Hippocampal formation (tissue), 2 donors: ENCODE results near the gene CACNG5.

Experiments used
- DNase-seq, 2 donors: peaks; one replicate each; lab custom pipeline; 2025; lab: John Stamatoyannopoulos, UW

The CACNG5 gene

GRCh38 chr17:66826856-66827255 lies 8.1 kb upstream of the CACNG5 start:
- DNase-seq: no peak

DNA sequence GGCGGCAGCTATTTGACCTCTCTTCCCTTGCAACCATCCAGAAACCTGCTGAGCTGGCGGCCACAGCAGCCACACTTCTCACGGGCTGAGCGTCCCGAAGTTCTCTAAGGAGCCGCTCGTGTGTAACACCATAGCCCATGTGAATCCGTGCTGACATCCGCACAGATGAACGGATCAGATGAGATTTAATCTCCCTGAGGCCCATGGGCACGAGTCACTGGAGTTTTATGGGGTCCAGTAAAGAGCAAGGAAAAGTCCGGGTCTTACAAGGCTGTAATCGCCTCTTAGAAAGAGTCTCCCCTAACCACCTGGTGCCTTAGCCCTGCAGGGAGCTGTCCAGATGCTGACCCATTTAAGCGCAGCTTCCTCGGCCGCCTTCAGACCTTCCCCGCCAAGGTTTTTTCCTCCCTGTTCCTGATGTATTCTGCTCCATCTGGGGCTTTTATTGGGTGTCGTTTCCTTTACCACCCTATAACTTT lies 5.5 kb upstream of the CACNG5 start:
- no peak for DNase-seq

DNA sequence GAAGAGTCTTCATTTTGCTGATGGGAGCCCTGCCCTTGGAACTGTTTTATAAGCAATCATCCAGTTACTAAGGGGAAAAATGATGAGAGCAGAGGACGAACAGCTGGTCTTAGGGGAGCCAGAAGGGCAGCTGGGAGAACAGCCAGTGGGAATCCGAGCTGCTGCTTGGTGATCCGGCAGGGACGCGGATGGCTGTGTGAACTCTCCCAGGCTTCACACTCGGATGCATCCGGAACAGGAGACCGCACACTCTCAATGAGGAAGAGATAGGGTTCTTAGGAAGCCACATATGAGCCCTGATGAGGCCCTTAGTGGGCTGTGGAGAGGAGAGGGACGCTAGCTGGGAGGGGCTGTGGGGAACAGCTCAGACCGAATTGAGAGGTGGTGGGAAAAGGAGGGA lies 5.0 kb upstream of the CACNG5 start:
- DNase-seq: no peak

DNA sequence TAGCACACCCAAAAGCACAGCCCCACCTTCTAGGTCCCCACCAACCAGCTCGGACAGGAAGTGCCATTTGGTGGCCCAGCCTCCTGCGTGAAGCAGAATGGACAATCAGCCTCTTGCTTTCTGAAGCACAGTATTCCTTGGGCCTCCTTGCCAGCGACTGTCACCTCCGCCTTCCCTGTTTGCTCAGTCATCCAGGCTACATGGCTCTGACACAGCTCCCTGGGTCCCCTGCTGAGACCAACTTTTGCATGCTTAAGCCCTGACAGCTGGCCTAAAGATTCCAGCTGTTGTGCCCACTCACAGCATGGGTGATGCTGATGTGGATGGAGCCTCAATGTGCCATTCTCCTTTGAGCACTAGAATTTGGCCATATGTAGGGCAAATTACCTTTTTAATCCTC lies 4.5 kb upstream of the CACNG5 start:
- no peak for DNase-seq

- DNase-seq: no peak
Measured at GRCh38 chr17:66831383-66832210, 3.3 kb upstream of the CACNG5 start.

DNA sequence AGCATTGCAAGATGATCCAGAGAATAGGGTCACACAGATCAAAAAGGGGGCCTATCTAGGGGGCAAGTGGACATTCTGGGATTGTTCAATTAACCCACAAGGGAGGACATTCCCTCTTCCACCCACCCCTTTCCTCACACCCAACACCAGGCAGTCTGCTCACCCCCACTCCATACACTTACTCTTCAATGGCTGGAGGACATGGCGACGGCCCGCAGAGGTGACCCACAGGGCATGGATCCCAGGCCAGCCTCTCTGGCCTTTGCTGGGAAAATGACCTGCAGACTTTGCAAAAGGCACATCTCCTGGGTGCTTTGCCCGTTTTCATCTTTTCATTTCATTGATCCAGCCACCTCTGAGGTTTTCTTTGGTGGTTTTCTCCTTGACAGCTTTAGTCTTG lies 1.7 kb upstream of the CACNG5 start:
- DNase-seq: no peak

- no peak for DNase-seq
Measured at GRCh38 chr17:66834426-66834918, 445 bp upstream of the CACNG5 start.

DNA sequence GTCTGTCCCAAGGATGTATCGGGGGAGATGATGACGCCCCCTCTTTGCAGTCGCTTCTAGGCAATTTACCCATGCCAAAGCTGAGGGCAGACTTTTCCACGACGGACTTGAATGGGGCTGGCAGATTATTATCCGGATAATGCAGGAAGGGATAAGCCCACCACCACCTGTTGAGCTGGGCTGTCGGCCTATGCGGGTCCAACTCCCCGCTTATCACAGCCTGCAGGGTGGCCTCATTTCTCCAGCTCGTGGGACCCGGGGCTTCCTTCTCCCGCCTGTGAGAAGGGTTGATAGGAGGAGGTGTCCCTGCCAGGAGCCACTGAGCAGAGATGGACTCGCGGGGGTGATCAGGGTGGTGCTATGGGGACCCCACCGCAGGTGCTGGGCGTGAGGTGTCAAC lies 559 bp downstream of the CACNG5 start:
- DNase-seq: no peak

DNA sequence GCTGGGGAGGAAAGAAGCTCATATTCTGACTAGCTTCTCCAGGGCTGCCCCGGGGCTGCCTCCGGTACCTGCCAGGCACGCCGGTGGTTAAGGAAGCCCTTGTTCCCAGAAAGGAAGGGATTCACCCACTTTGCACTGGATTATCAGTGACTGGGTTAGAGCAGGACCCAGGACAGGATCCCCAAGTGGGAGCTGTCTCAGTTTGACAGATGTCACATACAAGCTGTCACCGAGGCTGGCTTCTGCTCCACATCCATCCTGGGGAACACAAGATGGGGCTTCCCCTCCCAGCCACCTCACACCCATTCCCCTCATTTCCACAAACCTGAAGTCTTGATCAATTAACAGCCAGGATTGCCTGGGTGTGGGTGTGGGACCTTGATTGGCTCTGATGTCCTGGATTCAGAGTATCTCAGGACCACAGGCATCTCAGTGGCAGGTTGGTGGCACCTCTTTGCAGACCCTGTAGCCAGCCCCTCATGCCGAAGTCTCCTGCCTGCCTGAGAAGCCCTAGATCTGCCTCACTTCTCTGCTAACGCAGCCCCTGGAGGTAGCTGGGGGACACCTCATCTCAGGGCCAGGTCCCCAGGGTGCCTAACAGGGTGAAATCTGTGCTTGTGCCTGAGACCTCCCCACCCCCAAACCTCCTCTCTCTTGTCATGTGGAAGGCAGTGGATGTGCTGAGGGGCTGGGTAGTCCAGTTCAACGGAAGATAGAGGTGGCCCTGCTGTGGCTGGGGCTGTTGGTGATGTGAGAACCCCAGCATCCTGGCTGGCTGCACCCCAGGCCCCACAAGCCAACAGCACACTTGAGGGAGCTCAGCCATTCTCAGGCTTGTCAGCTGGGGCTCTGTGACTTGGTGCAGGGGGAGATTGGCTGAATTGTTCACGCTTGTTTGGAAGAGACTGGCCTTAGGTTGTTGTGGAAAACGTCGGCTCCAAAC lies 1.4 kb downstream of the CACNG5 start:
- DNase-seq: no peak

DNA sequence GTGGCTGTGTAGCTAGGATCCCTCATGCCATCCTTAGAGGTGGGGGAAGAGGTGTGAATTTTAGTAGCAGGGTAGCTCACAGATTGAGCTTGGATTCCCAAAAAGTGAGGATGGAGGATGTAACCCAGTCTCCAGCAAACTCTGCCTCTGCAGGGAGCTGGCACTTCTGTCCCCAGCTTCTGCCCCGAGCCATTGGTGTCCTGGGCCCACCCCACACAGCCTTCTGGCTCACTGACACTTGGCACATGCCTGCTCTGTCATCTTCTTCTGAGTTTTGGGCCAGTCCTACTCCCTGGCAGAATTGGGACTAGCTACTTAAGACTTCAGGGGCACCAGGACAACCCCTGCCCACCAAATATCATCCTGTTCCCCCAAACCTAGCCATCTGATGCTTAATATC lies 2.3 kb downstream of the CACNG5 start:
- DNase-seq: no peak

- DNase-seq: no peak
Measured at GRCh38 chr17:66837885-66838665, 3.2 kb downstream of the CACNG5 start.

- no peak for DNase-seq
Measured at GRCh38 chr17:66839616-66840015, 4.7 kb downstream of the CACNG5 start.

GRCh38 chr17:66840061-66840460 lies 5.1 kb downstream of the CACNG5 start:
- no peak for DNase-seq

- no peak for DNase-seq
Measured at GRCh38 chr17:66841328-66841727, 6.4 kb downstream of the CACNG5 start.

GRCh38 chr17:66841744-66842143 lies 6.8 kb downstream of the CACNG5 start:
- DNase-seq: no peak

GRCh38 chr17:66842505-66842904 lies 7.6 kb downstream of the CACNG5 start:
- no peak for DNase-seq

DNA sequence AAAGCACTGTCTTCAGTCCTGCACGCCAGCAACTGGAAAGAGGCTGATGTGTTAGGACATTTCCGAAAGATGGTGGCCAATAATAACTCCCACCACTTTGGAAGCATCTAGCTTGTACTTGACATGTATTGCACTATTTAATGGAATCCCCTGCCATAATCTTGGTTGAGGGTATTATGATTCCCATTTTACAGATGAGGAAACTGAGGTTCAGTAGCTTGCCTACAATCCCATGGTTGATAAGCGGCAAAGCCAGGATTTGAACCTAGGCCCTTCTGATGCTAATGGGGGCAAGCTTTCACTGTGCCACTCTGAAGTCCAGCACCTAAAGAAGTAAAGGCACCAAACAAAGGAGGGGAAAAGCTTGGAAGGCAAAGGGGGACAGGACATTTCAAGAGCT lies 8.0 kb downstream of the CACNG5 start:
- DNase-seq: no peak

- no peak for DNase-seq
Measured at GRCh38 chr17:66843627-66844026, 8.7 kb downstream of the CACNG5 start.

DNA sequence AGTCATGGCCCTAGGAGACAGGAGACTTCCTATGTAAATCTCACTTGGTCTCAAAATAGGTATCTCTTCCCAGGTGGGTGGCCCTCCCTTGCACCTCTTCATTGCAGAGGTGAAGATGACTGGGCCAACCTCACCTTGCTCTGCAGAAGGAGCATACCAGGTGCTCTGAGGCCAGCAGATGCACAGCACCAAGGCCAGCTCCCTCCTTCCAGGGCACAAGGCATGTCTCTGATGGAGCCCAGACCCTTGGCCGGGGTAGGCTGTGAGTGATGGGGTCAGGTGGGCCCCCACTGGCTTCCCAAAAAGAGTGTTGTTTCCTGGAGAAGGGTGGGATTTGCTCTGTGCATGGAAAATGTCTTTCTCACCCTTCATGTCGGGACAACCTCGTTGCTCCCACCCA lies 12.8 kb downstream of the CACNG5 start:
- DNase-seq: no peak

DNA sequence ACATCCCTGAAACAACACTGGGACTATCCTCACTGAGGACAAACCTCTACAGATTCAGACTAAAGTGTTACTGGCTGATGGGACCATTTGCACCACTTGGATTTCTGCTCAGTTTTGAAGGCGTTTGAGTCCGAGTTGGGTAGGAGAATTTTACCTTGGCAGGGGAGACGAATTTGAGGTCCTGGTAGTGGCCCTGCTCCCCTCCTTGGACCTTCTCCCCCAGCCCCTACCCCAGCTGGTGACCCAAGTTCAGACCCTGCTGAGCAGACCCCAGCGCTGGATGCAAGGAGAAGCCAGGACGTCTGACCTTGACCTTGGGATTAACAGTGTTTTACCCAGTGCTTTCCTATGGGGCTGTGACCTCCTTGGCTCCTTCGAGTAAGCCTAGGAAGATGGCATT lies 13.6 kb downstream of the CACNG5 start:
- DNase-seq: no peak

DNA sequence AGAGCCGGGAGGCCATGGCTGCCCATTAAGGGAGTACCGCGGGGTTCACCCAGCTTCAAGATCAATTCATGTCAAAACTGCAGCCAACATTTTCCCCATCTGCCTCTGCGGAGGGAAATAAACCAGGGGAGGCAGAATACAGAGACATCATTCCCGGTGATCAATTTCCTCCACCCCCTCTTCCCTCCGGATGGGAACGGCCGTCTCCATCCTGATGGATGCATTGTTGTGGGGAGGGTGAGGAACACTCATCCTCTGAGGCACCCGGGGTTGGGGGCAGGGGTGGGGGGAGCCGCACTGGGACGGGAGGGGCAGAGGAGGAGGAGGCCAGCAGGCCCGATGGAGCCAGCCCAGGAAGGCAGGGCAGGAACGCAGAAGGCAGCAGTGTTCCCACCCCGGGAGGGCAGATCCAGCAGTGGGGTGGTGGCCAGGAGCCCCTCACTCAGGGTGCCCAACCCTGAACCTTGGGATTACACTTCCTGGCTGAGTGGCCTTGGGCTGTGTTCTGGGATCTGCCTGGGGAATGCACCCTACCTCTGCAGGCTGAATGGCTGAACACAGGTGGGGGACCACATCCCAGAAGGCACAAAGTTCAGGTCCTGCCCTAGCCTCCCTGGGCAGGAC lies 14.2 kb downstream of the CACNG5 start:
- DNase-seq: no peak
